Fibroblast of skin of left biceps (primary cell): ENCODE measurements around the gene DLG2.

Source experiments
- DNase-seq, 2 experiments: peaks; one replicate each; pipeline ENCODE4 v3.0.0-alpha.2; 2013; ENCODE audit warnings: low read depth in 2 of 2

DLG2 gene

DNA sequence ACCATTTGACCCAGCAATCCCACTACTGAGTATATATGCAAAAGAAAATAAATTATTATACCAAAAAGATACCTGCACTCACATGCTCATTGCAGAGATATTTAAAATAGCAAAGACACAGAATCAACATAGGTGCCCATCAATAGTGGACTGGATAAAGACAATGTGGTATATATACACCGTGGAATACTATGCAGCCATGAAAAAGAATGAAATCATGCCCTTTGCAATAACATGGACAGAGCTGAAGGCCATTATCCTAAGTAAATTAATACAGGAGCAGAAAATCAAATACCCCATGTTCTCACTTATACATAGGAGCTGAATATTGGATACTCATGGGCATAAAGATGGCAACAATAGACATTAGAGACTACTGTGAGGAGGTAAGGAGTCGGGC, 68.7 kb downstream of the DLG2 start:
- DNase-seq, result no peak

DNA sequence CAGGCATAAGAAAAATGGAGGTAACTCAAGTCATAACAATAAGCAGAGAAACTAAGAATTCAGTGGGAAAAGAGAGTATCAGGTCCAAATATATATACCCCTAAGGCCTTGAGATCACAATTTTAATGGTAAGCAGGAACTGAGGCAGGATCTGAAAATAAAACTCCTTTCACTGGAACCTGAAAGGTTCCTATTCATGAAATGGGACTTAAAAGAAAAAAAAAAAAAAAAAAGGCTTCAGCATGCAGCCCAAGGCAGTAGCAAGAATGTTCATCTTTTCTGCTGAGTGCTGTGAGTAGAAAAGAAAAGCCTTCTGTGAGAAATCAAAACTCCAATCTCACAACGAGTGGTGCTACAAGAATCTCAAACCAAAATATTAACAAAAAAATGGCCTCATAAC, 75.3 kb downstream of the DLG2 start:
- DNase-seq, result no peak

DNA sequence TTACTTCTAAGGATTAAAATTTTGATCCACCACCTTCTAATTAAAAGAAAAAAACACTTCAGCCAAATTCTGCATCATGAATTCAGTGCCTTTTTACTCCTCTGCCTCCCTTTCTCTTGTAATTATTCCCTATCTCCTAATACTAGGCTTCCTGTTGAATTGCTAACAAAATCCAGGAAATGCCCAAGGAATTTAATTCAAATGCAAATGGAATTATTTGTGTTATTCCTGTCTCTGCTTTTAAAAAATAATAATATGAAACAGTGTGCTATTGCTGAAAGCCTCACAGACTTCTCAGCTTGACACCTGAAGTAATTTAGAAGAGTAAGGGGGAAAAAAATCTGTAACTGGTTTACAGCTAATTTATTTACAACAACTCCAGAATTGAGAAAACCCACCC, 85.5 kb downstream of the DLG2 start:
- DNase-seq, result no peak

GRCh38 chr11:85540635-85541205, 86.4 kb downstream of the DLG2 start:
- DNase-seq, result no peak

DNA sequence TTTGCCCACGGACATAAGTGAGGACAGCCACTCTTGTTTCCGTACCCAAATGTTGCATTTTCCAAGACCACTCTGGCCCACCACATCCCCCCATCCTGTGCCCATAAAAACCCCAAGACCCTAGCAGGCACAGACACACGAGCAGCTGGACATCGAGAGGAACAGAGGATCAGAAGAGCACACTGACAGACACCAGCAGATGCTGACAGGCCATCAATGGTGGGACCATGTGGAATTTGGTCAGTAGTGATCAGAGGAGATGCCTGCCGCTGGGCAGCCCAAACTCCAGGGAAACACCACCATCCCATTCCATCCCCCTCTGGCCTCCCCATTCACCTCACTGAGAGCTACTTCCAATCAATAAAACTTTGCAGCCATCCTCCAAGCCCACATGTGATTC, 87.0 kb downstream of the DLG2 start:
- DNase-seq, result no peak

DNA sequence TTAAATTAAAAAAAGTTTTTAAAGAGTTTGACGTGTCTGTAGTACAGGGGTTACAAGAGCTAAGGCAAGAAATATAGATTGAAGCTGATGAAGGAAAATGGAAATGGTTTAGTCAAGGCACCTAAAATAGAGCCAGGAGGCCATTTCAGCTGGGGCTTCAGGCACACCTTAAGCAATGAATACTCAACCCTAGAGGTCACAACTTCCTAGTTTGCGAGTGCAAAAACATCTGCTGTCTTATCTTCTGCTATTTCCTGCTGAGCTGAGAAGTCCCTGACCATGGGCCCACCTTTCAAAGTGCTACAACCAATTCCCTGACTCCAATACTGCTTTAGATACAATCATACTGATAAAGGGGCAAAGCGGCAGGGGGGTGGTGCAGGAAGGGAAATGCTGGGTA, 87.4 kb downstream of the DLG2 start:
- DNase-seq, result no peak

DNA sequence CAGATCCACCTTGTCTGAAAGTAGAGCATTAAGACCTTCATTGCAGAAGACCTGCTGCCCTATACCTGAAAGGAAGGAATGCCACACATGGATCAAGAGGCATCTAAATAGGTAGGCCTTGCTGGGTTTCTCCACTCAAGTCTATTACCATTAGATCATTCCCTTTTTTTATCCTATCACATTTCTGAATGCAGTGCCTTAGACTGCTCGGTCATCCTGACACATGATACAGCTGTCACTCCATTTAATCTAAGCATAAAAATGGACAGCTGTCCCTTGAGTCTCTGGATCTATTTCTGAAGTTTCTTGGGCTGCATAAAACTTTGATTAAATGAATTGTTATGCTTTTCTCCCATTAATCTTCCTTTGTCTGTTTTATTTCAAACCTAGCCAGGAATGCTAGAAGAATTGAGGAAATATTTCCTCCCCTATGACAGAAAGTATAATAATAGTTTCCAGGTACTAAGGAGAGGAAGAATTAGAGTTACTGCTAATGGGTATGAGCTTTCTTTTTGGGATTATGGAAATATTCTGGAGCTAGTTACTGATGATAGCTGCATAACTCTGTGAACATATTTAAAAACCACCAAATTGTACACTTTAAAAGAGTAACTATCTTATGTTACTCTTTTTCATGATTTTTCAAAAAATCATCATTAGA, 88.0 kb downstream of the DLG2 start:
- DNase-seq, result no peak

DNA sequence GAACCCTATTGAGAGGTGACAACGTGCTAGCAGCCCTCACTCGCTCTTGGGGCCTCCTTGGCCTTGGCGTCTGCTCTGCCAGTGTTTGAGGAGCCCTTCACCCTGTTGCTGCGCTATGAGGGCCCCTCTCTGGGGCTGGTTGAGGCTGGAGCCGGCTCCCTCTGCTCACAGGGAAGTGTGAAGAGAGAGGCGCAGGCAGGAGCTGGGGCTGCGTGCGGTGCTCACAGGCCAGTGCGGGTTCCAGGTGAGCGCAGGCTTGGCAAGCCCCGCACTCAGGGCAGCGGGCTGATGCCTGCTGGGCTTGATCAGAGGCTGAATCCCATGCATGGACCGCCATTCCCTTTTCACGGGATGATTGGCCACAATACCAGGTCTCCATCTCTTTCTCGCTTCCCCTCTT, 90.7 kb downstream of the DLG2 start:
- DNase-seq, result no peak

DNA sequence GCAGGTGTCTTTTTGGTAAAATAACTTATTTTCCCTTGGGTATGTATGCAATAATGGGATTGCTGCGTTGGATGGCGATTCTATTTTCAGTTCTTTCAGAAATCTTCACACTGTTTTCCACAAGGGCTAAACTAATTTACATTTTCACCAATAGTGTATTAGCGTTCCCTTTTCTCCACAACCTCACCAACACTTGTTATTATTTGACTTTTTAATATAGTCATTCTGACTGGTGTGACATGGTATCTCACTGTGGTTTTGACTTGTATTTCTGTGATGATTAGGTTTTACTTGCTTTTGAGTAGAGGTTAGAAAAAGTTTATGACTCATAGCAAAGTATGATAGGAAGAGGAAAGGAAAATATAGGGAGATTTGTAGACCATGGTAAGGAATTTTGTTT, 92.3 kb downstream of the DLG2 start:
- no peak for DNase-seq

DNA sequence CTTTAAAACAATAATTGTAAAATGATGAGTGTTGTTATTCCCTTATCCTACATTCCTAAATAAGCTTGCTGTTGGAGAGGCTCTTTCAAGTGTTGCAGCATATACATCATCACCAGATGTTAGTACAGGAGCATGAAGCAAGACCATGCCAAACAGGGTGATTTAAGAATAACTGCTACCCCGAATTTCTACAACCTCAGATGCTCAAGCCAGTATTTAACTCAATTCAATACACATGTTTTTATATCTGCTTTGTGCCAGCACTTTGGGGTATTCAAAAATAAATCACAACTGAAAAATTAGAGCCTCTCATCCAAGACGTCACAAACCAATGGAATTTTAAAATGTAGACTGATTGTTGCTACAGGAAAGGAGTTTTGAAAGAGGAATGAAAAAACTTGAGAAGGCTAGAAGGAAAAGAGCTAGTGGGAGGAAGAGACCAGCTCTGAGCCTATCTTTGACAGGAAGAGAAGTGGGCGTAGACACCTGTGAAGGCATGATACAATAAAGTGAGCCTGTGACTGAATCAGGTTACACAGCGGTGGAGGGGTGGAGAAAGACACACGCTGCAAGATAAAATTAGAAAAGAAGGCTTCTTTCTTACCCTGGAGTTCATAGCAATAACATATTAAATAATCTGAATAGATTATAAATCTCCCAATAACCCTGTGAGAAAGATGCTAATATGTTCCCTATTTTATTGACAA, 95.8 kb downstream of the DLG2 start:
- no peak for DNase-seq

- no peak for DNase-seq
These were observed 96.5 kb downstream of the DLG2 start for GRCh38 chr11:85530634-85531033.

GRCh38 chr11:85526564-85526963, 100.6 kb downstream of the DLG2 start:
- no peak for DNase-seq

DNA sequence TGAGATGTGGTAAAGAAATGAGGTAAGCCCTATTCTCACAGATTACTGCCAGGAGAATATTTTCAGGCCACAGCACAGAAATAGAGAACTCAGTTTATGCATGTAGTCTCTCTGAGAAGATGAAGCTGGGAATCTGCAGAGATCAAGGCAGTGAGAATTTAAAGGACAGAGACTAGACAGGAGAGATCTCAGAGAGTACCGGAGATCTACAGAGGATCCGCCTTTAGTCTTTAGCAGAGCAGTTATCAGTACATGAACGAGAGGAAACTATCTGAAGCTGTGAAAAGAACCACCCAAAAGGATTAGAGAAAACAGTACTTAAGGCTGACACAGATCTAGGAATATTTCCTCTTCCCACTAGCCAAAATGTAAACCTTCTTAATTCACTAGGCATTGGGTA, 101.5 kb downstream of the DLG2 start:
- DNase-seq, result no peak

DNA sequence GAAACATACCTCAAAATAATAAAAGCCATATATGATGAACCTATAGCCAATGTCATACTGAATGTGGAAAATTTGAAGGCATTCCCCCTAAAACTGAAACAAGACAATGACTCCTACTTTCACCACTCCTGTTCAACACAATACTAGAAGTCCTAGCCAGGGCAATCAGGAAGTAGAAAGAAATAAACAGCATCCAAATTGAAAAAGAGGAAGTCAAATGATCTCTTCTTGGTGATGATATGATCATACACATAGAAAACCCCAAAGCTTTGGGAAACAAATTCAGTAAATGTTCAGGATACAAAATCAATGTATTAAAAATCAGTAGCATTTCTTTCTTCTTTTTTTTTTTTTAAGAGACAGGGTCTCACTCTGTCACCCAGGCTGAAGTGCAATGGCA, 109.9 kb downstream of the DLG2 start:
- no peak for DNase-seq

- DNase-seq, result no peak
These were observed 131.2 kb downstream of the DLG2 start for GRCh38 chr11:85495918-85496317.

DNA sequence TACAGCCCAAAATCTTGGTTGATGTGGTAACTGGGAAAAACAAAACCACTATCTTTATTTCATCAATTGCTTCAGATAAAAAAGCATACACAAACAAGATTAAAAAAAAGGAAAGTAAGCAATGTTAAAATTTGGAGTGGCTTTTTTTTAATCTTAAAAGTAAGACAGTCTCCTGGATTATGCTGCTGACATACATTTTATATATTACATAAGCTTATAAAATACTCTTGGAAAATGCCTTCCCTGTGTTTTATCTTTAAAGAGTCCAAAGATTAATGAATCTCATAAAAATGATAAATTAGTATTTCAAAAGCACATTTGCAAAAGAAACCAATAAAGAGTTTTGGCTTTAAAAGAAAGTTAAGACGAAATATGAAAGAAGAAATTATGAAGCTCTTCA, 132.7 kb downstream of the DLG2 start:
- DNase-seq, result no peak

DNA sequence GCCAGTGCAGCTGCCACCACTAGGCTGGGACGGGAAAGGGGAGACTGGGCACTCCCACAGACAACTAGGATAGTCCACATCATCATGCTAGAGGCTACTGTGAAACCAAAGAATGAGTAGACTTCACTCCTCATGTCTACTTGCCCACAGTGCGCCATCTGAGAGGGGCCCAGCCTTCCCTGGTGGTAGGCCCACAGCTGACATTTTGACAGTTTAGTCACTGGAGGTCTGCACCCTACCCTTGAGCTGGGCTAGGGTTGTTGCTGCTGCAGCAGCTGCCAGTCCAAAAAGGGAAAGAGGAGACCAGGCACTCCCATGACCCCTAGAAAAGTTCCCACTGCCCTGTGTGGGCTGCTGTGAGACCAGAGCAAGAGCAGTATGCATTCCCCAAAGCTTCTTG, 141.2 kb downstream of the DLG2 start:
- no peak for DNase-seq

GRCh38 chr11:85483861-85484260, 143.3 kb downstream of the DLG2 start:
- peak; percentile 1 to 3 for DNase-seq

DNA sequence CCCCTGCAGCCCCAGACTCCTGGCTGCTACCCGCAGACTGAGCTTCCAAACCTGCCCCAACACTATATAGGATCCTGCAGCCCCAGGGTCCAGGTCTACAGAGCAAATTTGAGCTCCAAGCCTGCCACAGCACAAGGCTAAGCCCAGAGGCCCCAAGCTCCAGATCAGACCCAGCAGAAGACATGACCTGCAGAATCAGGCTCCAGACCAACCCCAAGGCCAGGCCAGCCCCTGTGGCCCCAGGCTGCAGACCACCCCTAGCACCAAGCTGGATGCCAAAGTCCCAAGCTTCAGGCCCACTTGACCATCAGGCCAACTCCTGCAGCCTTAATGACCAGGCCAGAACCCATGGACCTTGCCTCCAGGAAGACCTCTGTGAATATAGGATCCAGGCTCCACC, 145.3 kb downstream of the DLG2 start:
- DNase-seq, result no peak

DNA sequence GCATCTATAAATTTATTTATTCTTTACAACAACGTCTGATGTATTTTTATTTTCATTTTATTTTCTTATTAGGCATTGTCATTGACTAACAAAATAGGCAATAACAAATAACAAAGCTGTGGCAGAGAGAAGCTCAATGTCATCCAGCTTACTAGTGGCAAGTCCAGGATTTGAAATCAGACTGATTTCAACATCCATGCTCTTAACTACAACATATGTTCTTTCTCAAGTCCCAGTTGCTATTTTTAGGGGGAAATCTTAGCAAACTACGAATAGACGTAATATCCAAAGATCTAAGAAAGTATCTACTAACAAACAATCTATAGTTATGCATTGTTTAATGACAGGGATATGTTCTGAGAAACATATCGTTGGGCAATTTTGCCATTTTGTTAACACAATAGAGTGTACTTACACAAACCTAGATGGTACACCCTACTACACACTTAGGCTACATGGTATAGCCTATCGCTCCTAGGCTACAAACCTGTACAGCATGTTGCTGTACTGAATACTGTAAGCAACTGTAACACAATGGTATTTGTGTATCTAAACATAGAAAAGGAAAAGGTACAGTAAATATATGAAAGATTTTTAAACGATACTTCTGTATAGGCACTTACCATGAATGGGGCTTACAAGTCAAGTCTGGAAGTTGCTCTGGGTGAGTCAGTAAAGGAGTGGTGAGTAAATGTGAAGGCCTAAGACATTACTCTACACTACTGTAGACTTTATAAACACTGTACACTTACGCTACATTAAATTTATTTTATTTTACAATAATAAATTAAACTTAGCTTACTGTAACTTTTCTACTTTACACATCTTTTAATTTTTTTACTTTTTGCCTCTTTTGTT, 151.3 kb downstream of the DLG2 start:
- DNase-seq, result no peak

DNA sequence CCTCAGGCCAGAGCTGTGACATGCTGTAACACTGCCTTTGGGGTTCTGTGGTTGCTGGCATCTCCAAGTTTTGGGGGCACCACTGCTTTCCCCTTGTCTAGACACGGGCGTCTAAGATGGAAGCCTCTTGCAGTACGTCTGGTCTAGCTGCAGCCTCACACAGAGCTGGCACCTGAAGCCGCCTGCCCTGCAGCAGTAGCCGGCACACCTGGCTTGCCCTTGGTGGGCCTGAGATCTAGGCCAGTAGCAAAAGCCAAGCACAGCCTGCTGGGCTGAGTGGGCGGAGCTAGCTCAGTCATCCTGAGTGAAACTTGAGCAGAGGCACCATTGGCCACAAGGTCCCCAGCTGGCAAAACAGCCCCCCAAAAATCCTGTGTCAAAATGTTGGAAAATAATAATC, 154.2 kb downstream of the DLG2 start:
- DNase-seq, result no peak

DNA sequence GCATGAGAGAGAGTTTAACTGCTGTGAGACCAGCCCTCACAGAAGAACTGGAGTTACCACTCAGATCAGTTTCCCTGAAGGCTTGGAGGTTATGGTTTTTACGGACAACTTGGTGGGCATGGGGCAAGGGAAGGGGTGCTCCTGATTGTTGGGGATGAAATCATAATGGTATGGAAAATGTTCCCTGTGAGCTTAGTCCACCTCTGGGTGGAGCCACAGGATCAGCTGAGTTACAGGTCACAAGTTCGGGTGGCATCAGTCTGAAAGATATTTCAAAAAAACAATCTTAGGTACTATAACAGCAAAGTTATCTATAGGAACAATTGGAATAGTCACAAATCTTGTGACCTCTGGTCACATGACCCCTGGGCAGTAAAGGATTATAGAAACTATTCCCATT, 162.9 kb downstream of the DLG2 start:
- no peak for DNase-seq

GRCh38 chr11:85459304-85459703, 167.8 kb downstream of the DLG2 start:
- DNase-seq, result no peak
